ENCODE measurements around the gene ZMYM2.

Gene ZMYM2

DNA sequence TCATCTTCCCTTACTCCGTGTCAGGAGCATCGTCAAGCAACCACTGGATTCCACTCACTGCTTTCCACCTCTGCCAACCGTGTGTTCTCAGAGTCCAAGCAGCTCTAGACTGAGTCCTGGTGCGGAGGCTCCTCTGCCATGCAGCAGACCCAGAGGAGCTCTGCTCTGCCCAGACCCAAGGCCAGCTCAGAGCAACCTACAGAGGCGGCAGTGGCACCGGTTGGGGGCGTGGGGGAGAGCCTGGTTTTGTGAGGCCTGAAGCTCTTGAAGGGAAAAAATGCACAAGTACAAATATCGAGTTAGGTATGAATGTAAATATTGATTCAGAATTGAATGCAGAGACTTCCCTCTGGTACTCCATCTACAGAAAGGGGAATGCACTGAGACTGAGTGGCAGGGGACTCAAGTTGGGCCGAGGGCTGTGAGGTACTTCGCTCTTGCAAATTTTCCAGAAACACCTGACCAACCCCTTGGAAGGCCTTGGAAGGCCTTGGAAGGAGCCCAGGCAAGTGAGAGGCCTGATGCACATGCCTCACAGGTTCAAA lies 155.6 kb downstream of the ZMYM2 start:
- DNase-seq, result no peak

DNA sequence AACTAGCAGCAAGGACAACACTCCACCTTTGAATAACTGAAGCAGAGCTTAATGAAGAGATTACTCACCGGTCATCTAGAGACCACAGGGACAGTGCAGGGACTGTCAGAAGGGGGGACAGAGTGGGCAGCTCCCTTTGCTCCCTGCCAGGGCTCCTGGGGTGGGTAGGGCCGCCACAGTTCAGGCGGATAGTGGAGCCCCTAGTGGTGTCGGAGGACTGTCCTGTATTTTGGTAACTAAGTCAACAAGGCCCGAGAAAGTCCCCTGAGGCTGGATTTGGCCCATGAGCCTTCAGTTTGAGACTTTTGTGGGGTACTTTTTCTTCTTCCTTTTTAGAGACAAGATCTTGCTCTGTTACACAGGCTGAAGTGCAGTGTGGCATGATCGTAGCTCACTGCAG lies 157.7 kb downstream of the ZMYM2 start:
- DNase-seq, result no peak

DNA sequence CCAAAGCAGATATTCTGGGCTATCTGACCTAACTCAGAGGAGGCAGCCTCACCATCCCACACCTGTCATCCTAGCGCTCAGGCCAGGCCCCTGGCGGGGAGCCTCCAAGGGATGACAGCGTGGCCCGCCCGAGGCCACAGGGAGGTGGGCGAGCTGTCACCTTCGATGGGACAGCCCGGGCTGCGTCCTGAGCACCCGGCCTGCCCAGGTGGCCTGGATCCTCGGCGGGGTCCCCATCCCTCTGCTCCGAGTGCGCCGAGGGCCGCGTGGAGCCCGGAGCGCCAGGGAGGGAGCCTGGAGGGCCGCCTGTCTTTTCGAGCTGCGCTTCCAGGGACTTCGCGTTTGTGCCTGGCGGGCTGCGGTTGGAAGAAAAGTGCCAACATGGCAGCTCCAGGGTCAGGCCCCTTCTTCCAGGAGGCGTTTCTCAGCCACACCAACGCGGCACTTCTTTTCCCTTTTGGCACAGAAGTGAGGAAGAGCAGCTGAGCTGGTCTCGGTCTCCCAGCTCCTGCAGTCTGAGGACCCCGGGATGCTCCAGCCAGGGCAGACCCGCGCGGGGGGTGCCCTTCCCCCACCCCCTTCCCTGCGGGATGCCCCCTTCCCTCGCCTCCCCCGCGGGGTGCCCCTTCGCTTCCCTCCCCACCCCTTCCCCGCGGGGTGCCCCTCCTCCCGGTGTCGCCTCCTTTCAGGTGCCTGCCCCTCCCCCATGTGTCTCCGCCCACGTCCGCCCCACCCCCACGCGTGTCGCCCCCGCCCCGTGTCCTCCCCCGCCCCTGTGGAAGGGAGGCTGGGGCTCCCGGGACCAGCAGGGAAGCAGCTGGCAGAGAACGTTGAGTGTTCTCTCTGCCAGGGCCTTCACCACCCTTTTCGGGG lies 160.0 kb downstream of the ZMYM2 start:
- no peak for DNase-seq

DNA sequence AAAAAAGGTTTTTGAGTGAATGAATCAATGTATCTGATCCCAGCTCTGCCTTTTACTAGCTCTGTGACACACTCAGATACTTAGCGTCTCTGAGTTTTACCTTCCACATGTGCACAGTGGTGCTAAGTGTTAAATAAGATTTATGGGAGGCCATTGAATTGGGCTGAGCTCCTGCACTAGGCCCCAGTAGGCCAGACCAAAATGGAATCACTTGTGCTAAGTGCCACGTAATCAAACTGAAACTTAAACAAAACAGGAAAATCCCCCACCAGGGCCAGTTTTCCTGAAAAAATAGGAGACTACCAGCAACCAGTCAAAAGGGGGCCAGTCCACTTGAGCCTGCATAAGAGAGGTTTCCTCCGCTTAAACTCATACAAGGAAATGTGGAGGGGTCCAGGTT lies 161.4 kb downstream of the ZMYM2 start:
- no peak for DNase-seq

DNA sequence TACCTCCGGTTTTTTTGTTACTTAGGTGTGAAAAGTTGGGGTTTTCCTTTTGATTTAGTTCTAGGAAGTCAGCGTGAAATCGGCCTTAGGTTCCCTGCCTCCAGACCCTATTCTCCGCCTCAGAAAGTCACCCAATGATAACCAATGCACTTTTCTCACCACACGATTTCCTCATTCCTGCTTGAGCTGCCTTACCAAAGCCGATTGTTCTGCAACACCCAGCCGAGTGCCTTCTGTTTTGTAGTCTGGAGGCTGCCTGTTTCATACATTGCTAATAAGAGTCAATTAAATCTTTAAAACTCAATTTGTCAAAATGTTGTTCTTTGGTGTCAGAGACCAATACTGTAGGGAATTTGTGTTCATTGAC lies 162.6 kb downstream of the ZMYM2 start:
- DNase-seq, result no peak

DNA sequence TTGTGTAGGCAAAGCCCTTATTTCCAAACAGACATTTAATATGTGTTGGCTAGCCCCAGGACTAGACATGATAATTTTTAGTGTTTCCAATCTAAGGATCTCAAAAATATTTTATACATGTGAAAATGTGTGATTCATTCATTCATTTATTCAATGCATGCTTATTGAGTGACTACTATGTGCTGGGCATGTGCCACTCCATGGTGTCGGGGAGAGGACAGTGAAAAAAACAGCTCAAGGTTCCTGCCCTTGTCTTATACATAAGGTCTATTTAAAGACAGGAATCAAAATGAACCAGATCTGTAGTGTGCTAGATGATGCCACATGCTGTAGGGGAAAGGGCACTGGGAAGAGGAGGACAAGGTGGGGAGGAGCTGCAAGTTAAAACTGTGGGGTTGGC lies 165.8 kb downstream of the ZMYM2 start:
- DNase-seq, result no peak

DNA sequence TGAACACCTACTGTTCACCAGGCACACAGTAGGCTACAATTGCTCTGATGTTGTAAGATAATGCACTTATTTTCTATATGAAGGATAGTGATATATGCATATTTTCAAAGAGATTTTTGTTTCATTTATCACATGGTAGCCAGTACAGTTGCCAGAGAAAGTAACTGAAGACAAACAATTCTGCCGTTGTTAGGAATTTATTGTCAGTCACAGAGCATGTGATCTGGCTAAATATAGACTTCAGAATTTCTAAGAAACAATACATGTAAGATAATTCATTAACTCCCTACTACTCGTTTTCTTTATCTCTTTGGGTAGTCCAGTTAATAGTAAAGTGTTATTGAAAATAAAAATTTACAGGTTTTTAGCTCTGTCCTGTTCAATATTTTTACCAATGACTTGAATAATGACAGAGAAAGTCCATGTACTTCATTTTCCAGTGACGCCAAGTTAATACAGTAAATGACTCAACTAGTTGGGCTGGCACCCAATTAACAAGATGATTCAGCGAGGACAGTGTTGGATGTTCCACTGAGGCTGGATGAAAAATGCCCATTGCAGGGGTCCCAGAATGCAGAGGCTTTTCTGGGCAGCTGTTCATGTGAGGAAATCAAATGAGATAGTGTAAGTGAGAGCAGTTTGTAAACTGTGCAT lies 166.7 kb downstream of the ZMYM2 start:
- DNase-seq, result no peak

DNA sequence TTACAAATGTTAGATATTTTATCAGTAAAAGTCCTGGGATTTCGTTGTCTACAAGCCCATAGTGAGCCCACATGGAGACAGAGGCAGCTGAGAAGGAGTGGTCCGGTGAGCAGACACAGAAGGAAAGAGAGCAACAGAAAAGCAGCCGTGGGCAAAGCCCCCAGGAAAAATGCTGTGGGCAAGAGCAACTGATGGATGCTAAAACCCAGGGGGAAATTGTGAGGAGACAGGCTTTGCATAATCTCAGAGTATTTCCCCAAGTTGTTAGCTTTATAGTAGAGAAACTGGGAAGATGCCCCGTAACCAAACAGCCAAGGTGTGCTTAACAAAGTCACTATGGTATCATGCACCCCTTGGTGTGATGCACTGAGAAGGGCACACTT lies 167.2 kb downstream of the ZMYM2 start:
- no peak for DNase-seq

DNA sequence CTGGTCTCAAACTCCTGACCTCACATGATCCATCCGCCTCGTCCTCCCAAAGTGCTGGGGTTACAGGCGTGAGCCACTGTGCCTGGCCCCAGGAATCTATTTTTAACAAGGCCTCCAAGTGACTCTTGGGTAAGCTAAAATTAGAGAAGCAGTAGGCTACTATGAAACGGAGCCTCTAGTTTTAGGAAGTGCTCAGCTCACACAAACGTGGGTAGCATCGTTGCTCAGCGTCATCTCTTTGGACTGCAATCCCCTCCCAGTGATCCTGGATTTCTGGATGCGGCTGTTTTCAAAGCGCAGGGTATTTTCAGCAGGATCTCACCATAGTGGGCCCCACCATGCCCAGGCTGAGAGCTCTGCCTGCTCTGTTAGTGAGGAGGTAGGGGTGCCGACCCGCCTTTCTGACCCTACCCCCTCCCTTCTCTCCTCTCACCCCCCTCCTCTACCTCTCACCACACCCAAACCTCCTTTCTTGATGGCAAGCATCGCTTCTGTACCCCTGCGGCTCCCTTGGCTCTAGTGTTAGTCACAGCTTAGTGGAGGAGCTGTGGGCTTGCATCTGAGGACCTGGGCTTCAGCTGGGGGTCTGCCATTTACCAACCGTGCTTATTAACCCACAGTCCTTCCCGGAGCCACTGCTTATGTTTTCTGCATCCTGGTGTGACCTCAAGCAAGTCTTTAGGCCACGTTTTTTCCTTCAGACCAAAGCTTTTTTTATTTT lies 168.2 kb downstream of the ZMYM2 start:
- DNase-seq, result no peak

DNA sequence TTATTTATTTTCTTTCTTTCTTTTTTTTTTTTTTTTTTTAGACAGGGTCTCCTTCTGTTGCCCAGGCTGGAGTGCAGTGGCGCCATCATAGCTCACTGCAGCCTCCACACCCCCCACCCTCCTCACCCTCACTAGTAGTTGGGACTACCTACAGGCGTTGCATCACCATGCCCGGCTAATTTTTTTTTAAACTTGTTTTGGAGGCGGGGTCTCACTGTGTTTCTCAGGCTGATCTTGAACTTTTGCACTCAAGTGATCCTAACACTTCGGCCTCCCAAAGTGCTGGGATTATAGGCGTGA lies 168.7 kb downstream of the ZMYM2 start:
- DNase-seq, result no peak

DNA sequence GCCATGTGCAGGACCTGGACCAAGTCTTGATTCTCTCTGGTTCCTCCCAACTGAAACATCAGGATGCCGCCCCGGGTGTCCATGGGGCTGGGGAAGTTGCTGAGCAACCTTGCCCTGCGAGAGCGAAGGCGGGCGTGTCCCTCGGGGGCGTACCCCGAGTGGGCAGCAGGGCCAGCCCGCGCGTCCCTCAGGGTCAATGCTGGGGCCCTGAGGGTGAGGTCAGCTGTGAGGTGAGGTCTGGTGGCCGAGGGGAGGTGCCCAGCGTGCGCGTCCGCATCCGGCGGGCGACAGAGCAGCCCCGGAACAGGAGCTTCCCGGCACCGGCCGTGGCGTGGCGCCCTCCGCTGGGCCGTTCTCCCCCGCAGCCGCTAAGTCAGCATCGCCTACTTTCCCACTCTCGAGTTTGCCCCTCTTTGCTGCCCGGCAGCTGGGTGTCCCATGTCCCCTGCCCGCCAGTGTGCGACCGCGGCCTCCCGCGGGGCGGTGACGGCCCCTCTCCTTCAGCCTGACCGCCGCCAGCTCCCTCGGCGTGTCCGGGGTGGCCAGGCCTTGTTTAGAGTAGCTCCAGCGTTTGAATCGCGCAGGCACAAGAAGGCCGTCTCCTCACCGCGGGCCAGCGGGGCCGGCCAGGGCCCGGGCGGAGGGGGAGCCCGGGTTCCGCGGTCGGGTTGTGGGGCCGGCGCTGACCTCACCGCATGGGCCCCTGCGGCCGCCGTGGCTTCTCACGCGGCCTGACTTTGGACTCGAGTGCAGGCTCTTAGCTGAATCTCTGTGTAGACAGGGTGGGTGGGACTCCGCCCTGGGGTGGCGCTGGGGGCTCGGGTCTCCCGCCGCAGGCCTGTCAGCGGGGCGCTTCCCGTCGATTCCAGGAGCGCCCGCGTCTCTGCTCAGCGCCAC lies 169.3 kb downstream of the ZMYM2 start:
- DNase-seq, result no peak

DNA sequence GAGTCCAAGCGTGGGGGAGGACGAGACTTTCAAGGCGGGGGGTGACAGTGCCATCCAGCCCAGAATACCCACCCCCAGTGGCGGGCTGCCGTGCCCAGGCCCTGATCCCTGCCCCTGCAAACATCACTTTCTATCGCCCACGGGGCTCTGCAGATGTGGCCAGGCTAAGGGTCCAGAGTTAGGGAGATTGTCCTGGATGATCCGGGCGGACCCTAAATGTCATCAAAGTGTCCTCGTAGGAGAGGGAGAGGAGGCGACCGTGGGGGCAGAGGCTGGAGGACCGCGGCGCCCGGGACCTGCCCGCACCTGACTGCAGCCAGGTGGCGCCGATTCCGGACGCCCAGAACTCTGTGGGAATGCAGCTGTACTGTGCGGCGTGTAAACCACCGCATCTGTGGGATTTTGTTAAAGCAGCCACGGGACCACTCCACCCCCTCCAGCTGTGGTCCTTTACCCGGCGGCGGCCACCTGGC lies 170.0 kb downstream of the ZMYM2 start:
- no peak for DNase-seq

DNA sequence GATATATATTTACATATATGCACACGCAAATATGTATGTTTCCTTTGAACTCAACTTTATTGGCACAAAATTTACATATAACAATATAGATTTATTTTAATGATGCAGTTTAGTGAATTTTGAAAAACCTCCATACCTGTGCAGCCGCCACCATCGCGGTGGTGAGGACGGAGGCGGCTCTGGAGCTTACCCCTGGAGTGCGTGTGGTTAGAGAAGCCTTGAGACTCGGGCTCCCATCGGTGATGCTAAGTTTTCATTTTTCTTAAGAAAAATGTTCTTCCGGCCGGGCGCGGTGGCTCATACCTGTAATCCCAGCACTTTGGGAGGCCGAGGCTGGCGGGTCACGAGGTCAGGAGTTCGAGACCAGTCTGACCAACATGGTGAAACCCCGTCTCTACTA lies 170.5 kb downstream of the ZMYM2 start:
- DNase-seq, result no peak

DNA sequence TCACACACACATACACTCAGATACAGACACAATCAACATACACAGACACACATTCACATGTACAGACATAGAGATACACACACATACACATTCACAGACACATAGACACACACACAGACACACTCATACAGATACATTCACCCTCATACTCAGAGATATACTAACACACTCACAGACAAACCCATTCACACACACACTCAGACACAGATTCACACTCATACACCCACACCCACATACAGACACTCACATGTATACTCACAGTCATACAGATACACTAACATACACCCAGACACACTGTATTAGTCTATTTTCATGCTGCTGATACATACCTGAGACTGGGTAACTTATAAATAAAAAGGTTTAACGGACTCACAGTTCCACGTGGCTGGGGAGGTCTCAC lies 171.5 kb downstream of the ZMYM2 start:
- DNase-seq, result no peak

DNA sequence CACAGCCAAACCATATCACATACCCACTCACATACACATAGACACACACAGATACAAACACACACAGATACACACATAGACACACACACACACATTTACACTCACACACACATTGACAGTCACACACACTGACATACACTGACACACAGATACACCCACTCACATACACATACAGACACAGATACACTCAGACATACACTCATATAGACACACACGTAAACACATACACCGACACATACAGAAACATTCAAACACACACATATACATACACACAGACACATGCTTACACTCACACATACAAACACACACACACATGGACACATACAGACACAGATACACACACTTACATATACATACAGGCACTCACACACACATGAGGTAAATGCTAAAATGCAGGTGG lies 172.1 kb downstream of the ZMYM2 start:
- DNase-seq, result no peak

DNA sequence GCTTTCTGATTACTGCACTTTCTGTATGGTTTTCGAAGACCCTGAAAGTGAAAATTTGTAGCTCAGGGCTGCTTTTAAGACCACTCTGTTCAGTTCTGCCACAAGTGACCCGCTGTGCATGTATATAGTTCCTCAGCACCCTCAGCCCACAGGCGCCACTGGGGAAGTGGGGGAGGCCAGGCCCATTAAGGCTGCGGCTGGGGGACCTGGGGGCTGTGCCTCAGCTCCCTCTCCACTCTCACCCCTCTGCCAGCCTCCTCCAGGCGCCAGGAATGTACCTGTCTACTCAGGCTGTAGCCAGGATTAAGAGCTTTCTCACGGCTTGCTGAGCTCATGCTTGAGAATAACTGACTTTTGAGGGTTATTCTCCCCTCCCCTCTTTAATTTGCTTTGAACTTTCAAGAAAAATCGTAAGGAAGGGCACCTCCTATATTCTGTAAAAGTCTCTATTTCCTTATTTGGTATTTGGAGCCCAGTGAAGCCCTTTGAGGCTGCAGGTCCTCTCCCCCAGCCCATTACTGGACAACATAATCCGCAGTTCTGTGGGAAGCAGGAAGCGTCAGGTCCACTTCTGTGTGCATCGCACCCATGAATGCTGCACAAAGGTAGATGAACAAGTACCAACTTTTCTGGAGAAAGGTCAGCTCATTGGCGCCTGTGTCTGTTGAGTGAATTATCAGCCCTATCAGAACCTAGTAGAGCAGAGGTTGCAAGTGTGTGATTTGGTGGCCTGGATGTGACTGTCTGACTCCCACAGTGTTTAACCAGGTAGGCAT lies 172.7 kb downstream of the ZMYM2 start:
- DNase-seq, result no peak

DNA sequence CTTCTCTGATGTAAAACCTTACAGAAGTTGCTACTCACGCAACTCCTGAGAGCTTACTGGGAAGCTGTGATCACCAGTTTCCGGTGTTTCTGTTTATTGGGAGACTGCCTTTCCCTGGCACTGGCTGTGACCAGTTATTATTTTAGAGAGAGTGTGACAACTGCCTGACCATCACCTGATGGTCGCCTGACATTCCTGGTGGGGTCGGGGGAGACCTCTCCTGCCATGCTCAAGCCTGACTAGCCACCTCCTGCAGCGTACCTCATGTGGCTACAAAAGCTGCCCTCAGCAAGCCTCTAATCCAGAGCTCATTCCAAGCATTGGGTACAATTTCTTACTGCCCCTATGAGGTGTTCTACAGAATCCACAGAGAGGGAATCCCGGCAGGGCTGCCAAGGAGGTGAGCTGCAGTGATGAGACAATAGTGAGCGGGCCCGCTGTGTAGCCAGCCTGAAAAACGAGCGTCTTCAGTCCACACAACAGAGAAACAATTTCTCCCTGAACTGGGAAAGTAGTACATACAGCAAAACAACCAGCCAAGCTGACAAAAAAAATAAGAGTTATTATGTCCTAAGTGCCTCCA lies 173.6 kb downstream of the ZMYM2 start:
- DNase-seq, result no peak

DNA sequence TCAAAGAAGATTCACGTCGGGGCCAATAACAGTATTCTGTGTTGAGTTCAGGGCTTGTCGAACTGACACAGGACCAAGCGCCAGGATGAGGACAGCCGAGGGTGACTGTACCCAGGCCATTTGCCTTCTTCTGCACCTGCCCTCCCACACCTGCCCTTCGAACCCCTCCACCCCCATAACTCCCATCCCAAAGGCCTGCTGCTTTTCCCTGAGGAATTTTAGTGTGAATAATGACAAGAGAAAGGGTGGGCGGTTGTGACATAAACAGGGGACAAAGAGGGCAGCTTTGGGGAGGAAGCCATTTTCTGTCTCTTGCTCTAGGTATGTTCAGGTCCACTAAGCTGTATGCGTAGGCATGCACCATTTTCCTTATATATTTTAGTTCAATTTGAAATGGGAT lies 176.2 kb downstream of the ZMYM2 start:
- DNase-seq, result no peak

DNA sequence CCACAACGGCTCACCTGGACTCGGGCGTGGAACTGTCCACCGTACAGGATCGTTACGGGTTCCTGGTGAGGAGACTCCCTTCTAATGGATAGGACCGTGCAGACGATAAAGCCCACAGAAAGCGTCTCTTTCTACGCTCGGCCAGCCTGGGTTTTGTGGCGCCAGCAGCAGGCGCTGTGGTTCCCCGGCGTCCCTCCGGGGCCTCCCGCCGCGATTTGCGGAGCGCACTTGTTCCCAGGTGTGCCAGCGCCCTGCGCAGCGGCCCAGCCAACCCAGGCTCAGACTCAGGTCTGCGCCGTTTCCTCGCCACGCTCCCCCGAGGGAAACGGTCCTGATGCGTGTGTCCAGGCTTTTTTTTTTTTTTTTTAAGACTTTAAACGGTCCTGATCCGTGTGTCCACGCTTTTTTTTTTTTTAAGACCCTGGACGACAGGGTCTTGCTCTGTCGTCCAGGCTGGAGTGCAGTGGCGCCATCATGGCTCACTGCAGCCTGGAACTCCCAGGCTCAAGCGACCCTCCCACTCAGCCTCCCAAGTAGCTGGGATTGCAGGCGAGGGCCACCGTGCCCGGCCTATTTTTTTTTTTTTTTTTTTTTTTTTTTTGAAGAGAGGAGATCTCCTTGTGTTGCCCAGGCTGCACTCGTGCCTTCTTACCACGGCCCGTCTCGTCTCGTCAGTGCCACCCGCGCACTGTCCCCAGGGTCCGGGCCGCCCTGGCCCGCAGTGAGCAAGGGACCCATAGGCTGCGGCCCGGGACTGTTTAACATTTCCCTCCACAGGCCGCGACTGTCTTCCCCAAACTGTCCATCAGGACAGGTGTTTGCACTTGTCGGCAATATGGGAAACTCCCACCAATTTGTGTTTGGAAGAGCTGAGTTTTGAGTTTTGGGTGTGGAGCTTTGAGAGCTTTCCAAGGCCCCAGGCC lies 178.5 kb downstream of the ZMYM2 start:
- DNase-seq, result no peak

DNA sequence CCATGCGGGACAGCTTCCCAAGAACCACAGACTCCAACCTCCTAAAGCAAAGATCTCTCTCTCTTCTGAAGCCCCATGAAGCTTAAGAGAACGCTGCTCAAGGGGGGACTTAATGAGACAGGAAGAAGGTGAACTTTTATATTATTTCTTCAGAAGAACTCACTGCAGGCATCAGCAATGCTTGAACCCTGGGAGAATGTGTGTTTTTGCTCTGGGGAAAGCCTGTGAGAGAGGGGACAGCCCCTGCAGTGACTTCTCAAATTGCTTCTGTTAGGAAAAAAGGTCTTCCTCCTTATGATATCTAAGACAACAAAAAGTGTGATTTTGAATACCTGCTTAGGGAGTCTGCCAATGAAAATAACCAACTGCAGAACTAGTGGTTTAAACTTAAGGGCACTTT lies 179.3 kb downstream of the ZMYM2 start:
- DNase-seq, result no peak
